GM10266 (cell line): Measurements from ENCODE around the gene PPA2.

Source experiments
- DNase-seq: peaks from one replicate; pipeline ENCODE4 v3.0.0; 2012; ENCODE audit errors: extremely low spot score
- TF ChIP-seq, protein P1 (sequence below): IDR thresholded peaks from 2 replicates; pipeline ENCODE4 v1.5.1; 2012; ENCODE audit warnings: mild to moderate bottlenecking, low read depth; ENCODE audit not compliant: control insufficient read depth, insufficient read depth; ENCODE audit errors: missing control alignments

PPA2 gene

DNA sequence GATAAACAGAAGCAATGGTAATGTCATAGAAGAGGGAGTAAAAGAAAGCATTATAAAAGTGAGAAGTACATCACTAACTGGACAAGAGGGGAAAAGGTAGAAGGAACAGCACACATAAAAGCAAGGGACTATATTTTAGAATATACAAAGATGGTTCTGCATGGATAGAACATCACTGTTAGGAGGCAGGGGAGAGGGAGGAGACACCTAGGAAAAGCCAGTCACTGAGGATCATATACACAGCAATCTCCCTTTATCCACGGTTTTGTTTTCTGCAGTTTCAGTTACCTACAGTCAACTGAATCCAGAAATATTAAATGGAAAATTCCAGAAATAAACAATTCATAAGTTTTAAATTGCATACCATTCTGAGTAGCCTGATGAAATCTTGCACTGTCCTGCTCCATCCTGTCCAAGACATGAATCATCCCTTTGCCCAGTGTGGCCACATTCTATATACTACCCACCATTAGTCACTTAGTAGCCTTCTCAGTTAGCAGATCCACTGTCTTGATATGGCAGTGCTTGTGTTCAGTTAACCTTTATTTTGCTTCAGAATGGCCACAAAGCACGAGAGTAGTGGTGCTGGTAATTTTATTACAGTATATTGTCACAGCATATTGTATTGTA is 74.2 kb downstream of the PPA2 start:
- TF ChIP-seq, protein P1, sequence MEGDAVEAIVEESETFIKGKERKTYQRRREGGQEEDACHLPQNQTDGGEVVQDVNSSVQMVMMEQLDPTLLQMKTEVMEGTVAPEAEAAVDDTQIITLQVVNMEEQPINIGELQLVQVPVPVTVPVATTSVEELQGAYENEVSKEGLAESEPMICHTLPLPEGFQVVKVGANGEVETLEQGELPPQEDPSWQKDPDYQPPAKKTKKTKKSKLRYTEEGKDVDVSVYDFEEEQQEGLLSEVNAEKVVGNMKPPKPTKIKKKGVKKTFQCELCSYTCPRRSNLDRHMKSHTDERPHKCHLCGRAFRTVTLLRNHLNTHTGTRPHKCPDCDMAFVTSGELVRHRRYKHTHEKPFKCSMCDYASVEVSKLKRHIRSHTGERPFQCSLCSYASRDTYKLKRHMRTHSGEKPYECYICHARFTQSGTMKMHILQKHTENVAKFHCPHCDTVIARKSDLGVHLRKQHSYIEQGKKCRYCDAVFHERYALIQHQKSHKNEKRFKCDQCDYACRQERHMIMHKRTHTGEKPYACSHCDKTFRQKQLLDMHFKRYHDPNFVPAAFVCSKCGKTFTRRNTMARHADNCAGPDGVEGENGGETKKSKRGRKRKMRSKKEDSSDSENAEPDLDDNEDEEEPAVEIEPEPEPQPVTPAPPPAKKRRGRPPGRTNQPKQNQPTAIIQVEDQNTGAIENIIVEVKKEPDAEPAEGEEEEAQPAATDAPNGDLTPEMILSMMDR = no peak
- DNase-seq = no peak

DNA sequence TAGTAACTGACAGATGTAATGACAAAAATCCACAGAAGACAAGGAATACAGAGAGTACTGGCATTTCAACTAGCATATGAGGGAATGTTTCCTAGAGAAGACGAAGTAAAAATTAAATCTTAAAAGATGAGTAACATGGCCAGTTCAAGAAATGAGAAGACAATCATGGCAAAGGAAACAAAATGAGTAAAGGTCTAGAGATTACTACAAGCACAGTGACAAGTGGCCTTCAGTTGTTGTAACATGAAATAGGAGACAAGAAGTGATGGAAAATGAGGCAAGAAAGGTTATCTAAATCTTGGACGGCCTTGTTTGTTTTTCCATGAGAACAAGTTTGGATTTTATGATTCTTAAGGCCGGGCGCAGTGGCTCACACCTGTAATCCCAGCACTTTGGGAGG is 81.0 kb downstream of the PPA2 start:
- TF ChIP-seq, protein P1 = no peak
- DNase-seq = no peak

DNA sequence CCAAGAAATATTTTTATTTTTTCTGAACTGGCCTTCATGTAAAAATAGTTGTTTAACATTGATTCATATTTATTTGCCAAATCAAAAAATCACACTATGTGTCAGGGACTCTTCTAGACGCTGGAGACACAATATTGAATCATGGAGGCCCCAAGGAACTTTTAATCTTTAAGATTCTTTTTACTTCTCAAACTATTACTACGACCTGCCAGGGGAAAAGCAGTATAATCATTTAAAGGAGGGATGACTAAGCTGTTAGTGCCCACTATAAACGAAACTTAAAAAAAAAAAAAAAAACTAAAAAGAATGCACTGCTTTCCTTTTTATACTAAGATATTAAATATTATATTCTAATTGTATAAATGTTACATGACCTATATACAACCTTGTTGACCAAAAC is 84.7 kb downstream of the PPA2 start:
- DNase-seq = no peak
- TF ChIP-seq, protein P1 = no peak

- TF ChIP-seq, protein P1 = no peak
- DNase-seq = no peak
Observed at GRCh38 chr4:105387466-105387865, 86.4 kb downstream of the PPA2 start.

DNA sequence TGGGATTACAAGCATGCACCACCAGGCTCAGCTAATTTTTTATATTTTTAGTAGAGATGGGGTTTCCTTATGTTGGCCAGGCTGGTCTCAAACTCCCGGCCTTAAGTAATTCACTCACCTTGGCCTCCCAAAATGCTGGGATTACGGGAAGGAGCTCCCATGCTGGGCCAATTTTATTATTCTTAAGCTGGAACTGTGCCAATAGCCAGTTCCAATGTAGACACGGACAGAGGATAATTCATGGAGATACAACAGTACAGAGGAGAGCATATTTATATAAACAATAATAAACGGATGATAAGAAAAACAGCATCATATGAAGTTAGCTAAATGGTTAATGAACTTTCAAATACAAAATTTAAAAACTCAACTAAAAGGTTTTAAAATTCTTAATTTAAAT is 87.8 kb downstream of the PPA2 start:
- DNase-seq = no peak
- TF ChIP-seq, protein P1 = no peak

DNA sequence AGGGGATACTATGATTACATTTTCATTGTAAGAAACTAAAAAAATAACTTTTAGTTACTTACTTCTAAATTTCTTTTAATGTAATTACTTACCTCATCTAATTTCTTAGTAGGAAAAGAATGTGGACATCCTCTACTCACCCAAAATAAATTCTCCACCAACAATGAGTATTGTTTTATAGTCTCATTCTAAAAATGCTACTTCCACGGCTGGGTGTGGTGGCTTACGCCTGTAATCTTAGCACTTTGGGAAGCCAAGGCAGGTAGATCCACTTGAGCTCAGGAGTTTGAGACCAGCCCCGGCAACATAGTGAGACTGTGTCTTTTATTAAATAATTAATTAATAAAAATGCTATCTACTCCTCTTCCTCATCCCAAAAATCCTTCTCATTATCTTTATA is 99.8 kb downstream of the PPA2 start:
- no peak for DNase-seq
- TF ChIP-seq, protein P1 = no peak

DNA sequence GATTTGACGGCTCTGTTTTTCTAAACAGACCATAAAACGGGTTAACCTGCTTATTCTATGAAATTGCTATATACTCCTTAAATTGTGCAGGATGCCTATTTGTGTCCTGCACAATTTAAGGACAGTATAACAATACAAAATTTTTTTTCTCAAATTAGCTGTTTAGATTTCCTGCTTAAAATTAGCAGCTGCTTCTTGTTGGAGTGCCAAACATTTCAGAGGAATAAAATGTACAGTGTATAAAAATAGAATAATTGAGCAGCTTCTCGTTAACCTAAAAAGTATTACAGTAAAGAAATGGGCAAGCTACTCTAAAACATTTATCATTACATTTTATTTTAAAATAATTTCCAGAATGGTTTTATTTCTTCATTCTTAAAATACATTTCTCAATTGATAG is 100.5 kb downstream of the PPA2 start:
- TF ChIP-seq, protein P1 = no peak
- no peak for DNase-seq
